ENCODE measurements around the gene USP36.
"Not testable (repeated sequence)": the region's sequence is repeated elsewhere in the genome, so short reads cannot be mapped to it uniquely, and the experiment has no call there.

Gene USP36

GRCh38 chr17:78840780-78841611 is at the start of gene USP36:
Gene USP36, minus strand, starts transcription at chr17:78840814. Its CDS starts 4,451 bp downstream, at chr17:78836363.
- peaks cover 23% of the 10 kb centered on the region for H3K36me3 ChIP-seq (ENCODE audit: insufficient read depth, low read length)

GRCh38 chr17:78890096-78890495 is 49.5 kb upstream of the USP36 start:
- peak overlapping the region; percentile 29 for H3K27ac ChIP-seq (ENCODE audit: low read depth, low read length)
- H3K27me3 ChIP-seq (ENCODE audit: control insufficient read depth in 1 of 2, insufficient read depth in 2 of 2, low read length in 2 of 2); H3K4me3 ChIP-seq (ENCODE audit: low read depth in 1 of 2, low read length in 2 of 2); H3K9ac ChIP-seq (ENCODE audit: low read length); H3K9me3 ChIP-seq (ENCODE audit: low read length): not testable (repeated sequence)
- peaks cover 77% of the 10 kb centered on the region for H3K4me1 ChIP-seq (ENCODE audit: insufficient read depth, low read length)
- peaks cover 10% of the 10 kb centered on the region for H3K36me3 ChIP-seq (ENCODE audit: insufficient read depth, low read length)

More at GRCh38 chr17:78840780-78841611, at the start of gene USP36:
- H3K9me3 ChIP-seq (ENCODE audit: low read length), result no peaks in the 10 kb centered on the region
- peak within 1 kb of the TSS; percentile 97 for H3K27ac ChIP-seq (ENCODE audit: low read depth, low read length)
- no peaks in the 10 kb centered on the region for H3K27me3 ChIP-seq (ENCODE audit: control insufficient read depth in 1 of 2, insufficient read depth in 2 of 2, low read length in 2 of 2)
- H3K9ac ChIP-seq (ENCODE audit: low read length), result peak within 1 kb of the TSS; percentile 79
- peaks cover 24% of the 10 kb centered on the region for H3K4me1 ChIP-seq (ENCODE audit: insufficient read depth, low read length)
- peak within 1 kb of the TSS; percentile 71 to 97 for H3K4me3 ChIP-seq (ENCODE audit: low read depth in 1 of 2, low read length in 2 of 2)

GRCh38 chr17:78889531-78889930 is 48.9 kb upstream of the USP36 start:
- H3K36me3 ChIP-seq (ENCODE audit: insufficient read depth, low read length), result peaks cover 13% of the 10 kb centered on the region
- no peak overlapping the region for H3K4me3 ChIP-seq (ENCODE audit: low read depth in 1 of 2, low read length in 2 of 2)
- peak overlapping the region; percentile 3 for H3K27ac ChIP-seq (ENCODE audit: low read depth, low read length)
- no peak overlapping the region for H3K9ac ChIP-seq (ENCODE audit: low read length)
- H3K4me1 ChIP-seq (ENCODE audit: insufficient read depth, low read length), result peaks cover 77% of the 10 kb centered on the region
- no peaks in the 10 kb centered on the region for H3K9me3 ChIP-seq (ENCODE audit: low read length)
- H3K27me3 ChIP-seq (ENCODE audit: control insufficient read depth in 1 of 2, insufficient read depth in 2 of 2, low read length in 2 of 2), result no peaks in the 10 kb centered on the region

DNA sequence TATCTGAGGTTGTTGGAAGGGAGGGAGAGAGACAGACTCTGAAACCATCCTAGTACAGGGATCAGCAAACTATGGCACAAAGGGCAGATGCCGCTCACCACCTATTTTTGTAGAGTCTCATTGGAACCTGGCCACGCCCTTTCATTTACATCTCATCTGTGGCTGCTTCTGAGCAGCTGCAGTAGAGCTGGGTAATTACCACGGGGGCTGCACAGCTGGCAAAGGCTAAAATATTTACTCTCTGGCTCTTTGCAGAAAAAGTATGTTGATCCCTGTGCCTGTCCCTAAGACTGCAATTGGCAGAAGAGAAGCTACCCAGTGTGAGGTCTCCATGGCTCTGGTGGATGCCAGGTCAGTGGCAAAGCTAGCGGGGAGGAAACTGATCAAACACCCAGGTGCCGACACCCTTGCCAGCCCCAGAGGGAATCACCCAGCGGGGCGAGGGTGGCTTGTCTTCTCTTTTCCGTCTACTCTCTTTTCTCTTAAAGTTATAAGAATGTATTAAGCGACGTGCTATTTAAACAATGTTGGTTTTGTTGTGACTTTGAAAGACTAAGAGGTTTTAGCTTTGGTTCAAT is 48.4 kb upstream of the USP36 start:
- Histone ChIP-seq H3K9ac (ENCODE audit: low read length) (no peak overlapping the region), H3K9me3 (ENCODE audit: low read length) (no peaks in the 10 kb centered on the region), H3K27me3 (ENCODE audit: control insufficient read depth in 1 of 2, insufficient read depth in 2 of 2, low read length in 2 of 2) (no peaks in the 10 kb centered on the region), H3K4me3 (ENCODE audit: low read depth in 1 of 2, low read length in 2 of 2) (no peak overlapping the region), H3K36me3 (ENCODE audit: insufficient read depth, low read length) (peaks cover 13% of the 10 kb centered on the region), H3K27ac (ENCODE audit: low read depth, low read length) (no peak overlapping the region), H3K4me1 (ENCODE audit: insufficient read depth, low read length) (peaks cover 78% of the 10 kb centered on the region)

DNA sequence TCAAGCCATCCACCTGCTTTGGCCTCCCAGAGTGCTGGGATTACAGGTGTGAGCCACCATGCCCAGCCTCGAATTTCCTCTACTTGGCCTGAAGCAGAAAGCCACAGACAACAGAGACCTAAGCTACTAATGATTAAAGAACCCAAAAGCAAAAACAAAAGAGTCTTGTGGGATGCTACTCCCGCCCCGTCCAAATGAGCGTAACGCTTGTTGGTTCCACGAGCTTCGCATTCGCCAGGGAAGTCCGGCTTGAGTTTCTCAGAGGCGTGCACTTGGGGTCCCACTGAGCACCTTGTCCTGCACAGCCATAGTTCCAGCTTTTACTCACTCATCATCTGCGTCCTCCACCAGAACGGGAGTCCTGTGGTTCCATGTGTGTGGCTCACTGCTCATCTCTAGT is 46.3 kb upstream of the USP36 start:
- H3K36me3 ChIP-seq (ENCODE audit: insufficient read depth, low read length), result peaks cover 13% of the 10 kb centered on the region
- no peaks in the 10 kb centered on the region for H3K27me3 ChIP-seq (ENCODE audit: control insufficient read depth in 1 of 2, insufficient read depth in 2 of 2, low read length in 2 of 2)
- H3K27ac ChIP-seq (ENCODE audit: low read depth, low read length), result no peak overlapping the region
- H3K9ac ChIP-seq (ENCODE audit: low read length), result no peak overlapping the region
- no peak overlapping the region for H3K4me3 ChIP-seq (ENCODE audit: low read depth in 1 of 2, low read length in 2 of 2)
- H3K9me3 ChIP-seq (ENCODE audit: low read length), result no peaks in the 10 kb centered on the region
- H3K4me1 ChIP-seq (ENCODE audit: insufficient read depth, low read length), result peaks cover 77% of the 10 kb centered on the region

GRCh38 chr17:78885956-78886355 is 45.3 kb upstream of the USP36 start:
- Histone ChIP-seq H3K4me1 (ENCODE audit: insufficient read depth, low read length) (peaks cover 75% of the 10 kb centered on the region), H3K4me3 (ENCODE audit: low read depth in 1 of 2, low read length in 2 of 2) (no peak overlapping the region), H3K9me3 (ENCODE audit: low read length) (no peaks in the 10 kb centered on the region), H3K27ac (ENCODE audit: low read depth, low read length) (peak overlapping the region; percentile 46), H3K36me3 (ENCODE audit: insufficient read depth, low read length) (peaks cover 19% of the 10 kb centered on the region), H3K9ac (ENCODE audit: low read length) (no peak overlapping the region), H3K27me3 (ENCODE audit: control insufficient read depth in 1 of 2, insufficient read depth in 2 of 2, low read length in 2 of 2) (no peaks in the 10 kb centered on the region)

DNA sequence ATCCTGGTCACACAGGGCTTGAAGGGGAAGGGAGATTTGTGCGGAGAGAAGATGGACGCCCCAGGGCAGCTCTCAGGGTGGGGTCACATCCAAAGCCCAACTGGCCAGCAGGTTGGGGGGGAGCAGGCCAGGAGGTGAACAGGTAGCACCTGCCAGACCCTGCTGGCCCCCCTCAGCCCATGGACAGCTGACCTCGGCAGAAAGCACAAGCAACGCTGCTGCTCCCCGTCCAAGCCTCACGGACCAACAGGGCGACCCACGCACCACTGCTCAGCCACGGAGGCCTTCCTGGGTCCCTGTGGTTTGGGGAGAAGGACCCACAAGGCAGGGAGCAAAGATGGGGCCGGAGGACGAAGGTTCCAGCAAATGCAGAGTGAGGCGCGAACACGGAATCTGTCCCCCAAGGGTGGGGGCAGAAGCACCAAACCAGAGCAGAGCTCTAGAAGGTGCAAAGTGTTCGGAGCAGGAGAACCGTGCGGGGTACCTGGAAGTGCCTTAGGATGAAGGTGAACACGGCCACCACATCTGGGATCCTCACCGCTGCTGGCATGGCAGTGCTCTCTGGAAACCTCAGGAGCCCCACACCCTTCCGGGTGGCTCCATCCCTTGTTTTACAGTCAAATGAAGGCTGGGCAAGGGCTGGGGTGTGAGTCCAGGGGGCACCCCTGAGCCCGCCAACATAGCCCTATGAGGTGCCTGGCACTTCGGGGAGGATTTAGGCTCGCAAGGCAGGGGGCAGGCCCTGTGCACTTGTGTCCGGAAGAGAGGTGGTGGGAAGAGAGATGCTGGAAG is 44.5 kb upstream of the USP36 start:
- Histone ChIP-seq H3K36me3 (ENCODE audit: insufficient read depth, low read length) (peaks cover 19% of the 10 kb centered on the region), H3K9me3 (ENCODE audit: low read length) (no peaks in the 10 kb centered on the region), H3K27ac (ENCODE audit: low read depth, low read length) (peak overlapping the region; percentile 90), H3K9ac (ENCODE audit: low read length) (no peak overlapping the region), H3K4me3 (ENCODE audit: low read depth in 1 of 2, low read length in 2 of 2) (peak overlapping the region in 1 of 2 donors; percentile 56), H3K4me1 (ENCODE audit: insufficient read depth, low read length) (peaks cover 79% of the 10 kb centered on the region), H3K27me3 (ENCODE audit: control insufficient read depth in 1 of 2, insufficient read depth in 2 of 2, low read length in 2 of 2) (no peaks in the 10 kb centered on the region)

DNA sequence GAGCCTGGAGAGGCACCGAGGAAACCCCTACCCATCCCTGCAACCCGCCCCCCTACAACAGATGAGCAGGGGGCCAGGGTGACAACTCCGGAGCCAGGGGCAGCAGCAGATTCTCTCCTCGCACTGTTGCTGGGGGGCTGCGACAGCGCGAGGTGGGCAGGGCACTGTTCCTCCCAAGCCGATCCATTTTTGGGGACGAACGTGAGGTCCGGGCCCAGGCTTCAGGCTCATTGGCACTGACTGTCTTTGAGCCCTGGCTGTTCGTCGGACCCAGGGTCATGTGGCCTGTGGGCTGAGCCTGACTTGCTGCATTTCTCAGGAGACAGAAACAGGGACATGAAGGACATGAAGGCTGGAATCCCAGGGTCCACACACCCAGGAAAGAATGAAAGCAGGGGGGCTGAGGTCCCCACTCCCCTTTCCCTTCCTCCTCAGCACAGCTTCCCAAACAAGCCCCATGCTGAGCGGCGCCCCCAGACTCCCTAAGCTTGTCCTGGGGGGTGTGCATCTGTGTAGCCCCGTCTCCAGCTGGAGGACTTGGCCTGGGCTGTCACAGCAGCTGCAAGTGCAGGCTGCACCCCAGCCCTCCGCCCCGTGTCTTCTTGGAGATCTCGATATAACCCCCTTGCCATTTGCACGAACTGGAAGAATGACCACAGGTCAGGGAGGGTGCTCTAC is 43.7 kb upstream of the USP36 start:
- H3K36me3 ChIP-seq (ENCODE audit: insufficient read depth, low read length), result peaks cover 19% of the 10 kb centered on the region
- peak overlapping the region in 1 of 2 donors; percentile 56 for H3K4me3 ChIP-seq (ENCODE audit: low read depth in 1 of 2, low read length in 2 of 2)
- peak overlapping the region; percentile 90 for H3K27ac ChIP-seq (ENCODE audit: low read depth, low read length)
- no peaks in the 10 kb centered on the region for H3K9me3 ChIP-seq (ENCODE audit: low read length)
- H3K4me1 ChIP-seq (ENCODE audit: insufficient read depth, low read length), result peaks cover 82% of the 10 kb centered on the region
- H3K27me3 ChIP-seq (ENCODE audit: control insufficient read depth in 1 of 2, insufficient read depth in 2 of 2, low read length in 2 of 2), result no peaks in the 10 kb centered on the region
- H3K9ac ChIP-seq (ENCODE audit: low read length), result peak overlapping the region; percentile 28

DNA sequence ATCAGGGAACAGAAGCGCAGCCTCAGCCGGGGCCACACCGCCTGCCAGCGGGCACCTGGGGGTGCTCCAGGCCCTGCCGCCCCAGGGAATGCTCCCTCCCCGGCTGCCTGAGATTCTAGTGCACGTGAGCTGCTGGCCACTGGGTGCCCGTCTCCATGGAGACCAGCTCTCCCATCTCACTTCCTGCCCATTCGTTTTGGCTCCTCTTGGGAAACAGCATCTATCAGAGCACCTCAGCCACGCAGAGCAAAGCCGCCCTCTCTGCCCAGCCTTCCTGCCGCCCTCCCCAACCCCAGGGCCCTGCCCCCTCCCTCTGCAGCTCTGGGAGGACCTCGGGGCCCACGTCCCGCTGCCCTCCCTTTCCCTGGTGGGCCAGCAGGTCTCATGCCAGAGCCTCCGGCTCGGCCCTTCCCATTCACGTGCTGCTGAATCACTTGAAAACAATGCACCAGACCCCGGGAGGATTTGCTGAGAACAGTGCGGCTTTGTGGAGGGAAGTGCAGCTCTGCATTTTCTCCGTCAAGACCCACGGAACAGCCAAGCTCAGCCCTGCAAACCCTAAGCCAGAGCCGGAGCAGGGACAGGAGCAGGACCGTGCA is 43.0 kb upstream of the USP36 start:
- H3K4me3 ChIP-seq (ENCODE audit: low read depth in 1 of 2, low read length in 2 of 2), result peak overlapping the region in 1 of 2 donors; percentile 56

GRCh38 chr17:78883089-78883532 is 42.5 kb upstream of the USP36 start:
- Histone ChIP-seq H3K27ac (ENCODE audit: low read depth, low read length) (peak overlapping the region; percentile 90), H3K9me3 (ENCODE audit: low read length) (no peaks in the 10 kb centered on the region), H3K27me3 (ENCODE audit: control insufficient read depth in 1 of 2, insufficient read depth in 2 of 2, low read length in 2 of 2) (no peaks in the 10 kb centered on the region), H3K36me3 (ENCODE audit: insufficient read depth, low read length) (peaks cover 19% of the 10 kb centered on the region), H3K9ac (ENCODE audit: low read length) (peak overlapping the region; percentile 28), H3K4me3 (ENCODE audit: low read depth in 1 of 2, low read length in 2 of 2) (peak overlapping the region in 1 of 2 donors; percentile 56), H3K4me1 (ENCODE audit: insufficient read depth, low read length) (peaks cover 81% of the 10 kb centered on the region)

More for the DNA sequence above, 43.0 kb upstream of the USP36 start:
- no peaks in the 10 kb centered on the region for H3K9me3 ChIP-seq (ENCODE audit: low read length)
- H3K4me1 ChIP-seq (ENCODE audit: insufficient read depth, low read length), result peaks cover 82% of the 10 kb centered on the region
- peak overlapping the region; percentile 28 for H3K9ac ChIP-seq (ENCODE audit: low read length)
- H3K27ac ChIP-seq (ENCODE audit: low read depth, low read length), result peak overlapping the region; percentile 90
- peaks cover 19% of the 10 kb centered on the region for H3K36me3 ChIP-seq (ENCODE audit: insufficient read depth, low read length)
- H3K27me3 ChIP-seq (ENCODE audit: control insufficient read depth in 1 of 2, insufficient read depth in 2 of 2, low read length in 2 of 2), result no peaks in the 10 kb centered on the region
